GM12872 (cell line): Measurements from ENCODE around the gene TCOF1.

Source experiments
- CTCF ChIP-seq: IDR thresholded peaks from 3 replicates; pipeline ENCODE4 v1.5.1; 2011; ENCODE audit warnings: low read depth, mild to moderate bottlenecking, low read length, moderate library complexity; ENCODE audit not compliant: insufficient read depth

TCOF1 gene

GRCh38 chr5:150313501-150313900 is 44.0 kb upstream of the TCOF1 start:
- TF ChIP-seq CTCF, result no peak

GRCh38 chr5:150313921-150314716 is 43.4 kb upstream of the TCOF1 start:
- TF ChIP-seq CTCF, result no peak

DNA sequence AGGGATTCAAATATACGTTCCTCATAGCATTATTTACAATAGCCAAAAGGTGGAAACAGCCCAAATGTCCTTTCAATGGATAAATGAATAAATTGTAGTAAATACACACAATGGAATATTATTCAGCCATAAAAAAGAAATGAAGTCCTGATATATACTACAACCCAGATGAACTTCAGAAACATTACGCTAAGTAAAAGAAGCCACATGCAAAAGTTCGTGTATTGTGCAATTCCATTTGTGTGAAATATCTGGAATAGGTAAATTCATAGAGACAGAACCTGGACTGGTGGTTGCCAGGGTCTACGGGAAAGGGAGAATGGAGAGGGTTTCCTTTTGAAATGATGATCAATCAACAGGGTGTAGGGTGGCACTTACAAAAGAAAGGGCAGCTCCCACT is 42.3 kb upstream of the TCOF1 start:
- TF ChIP-seq CTCF, result no peak

DNA sequence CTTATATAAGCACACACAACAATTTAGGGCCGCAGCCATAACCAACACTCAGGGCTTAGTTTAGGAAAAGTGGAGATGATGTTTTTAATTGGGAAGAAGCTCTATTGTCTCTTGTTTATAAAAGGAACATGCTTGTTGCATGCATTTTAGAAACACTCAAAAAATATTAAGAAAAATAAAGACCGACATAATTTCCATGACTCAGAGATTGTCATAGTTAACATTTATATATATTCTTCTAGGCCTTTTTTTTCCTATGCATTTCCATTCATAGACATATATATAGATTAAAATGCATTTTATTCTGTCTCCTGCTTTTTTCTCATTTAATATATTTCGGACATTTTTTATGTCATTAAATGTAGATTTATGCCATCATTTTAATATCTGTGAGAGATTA is 41.2 kb upstream of the TCOF1 start:
- TF ChIP-seq CTCF, result no peak

DNA sequence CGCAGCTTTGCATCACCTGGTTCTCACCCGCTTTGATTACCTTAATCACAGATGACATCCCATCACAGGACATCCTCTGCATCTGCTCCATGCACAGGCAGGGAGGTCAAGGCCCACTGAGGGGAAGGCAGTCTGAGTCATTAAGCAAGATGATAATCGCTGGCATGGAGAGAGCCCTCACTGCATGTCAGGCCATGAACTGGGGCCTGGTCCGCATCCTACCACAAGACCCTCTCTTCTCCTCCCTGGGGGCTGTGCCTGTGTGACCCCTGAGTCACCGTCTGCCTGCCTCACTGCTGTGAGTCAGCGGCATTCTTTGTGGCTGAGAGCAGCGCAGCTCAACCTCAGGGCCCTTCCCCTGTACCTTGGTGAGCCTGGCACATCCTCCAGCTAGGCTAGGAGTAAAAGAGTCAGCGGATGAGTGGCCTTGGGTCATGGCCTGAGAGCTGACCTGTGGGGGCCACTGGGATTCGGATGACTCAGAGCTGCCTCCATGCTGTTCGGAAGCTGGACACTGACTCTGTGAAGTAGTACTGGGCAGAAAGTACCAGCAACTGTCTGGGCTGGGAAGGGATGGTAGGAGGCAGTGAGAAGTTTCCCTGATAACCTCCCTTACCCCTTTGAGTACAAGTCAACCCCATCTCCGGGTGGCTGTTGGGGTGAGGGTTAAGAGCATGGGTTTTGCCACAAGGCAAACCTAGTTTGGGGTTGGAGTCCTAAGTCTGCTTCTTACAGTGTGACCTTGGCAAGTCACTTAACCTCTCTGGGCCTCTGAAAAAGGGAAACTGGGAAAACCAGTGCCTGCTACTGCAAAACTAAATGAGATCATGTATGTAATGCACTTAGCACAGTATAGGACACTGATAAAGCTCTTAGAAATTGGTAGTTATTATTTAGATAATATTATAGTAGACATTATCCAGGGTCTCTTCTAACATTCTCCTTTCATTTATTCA is 40.2 kb upstream of the TCOF1 start:
- TF ChIP-seq CTCF, result no peak

- no peak for TF ChIP-seq CTCF
These were observed 38.6 kb upstream of the TCOF1 start for GRCh38 chr5:150318613-150319483.

DNA sequence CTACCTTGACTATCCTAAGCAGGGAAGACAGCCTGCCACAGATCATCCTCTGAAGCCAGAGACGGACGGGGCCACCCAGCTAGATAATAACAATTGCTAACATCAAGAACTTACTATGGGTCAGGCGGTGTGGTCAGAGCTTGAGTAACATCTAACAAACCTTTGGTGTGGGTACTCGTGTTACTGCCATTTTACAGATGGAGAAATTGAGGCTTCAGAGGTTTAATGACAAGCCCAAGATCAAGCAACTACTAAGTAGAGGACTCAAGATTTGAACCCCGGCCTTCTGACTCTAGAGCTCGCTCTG is 38.1 kb upstream of the TCOF1 start:
- no peak for TF ChIP-seq CTCF
